ENCODE results near the gene TUBGCP6. TPM values are rescaled to one million over a fixed set of nuclear protein-coding genes. Genes with fewer than 3 reads are reported as not detected.
A peak's percentile ranks its signal among the peaks of the same experiment; 100 is the strongest.

The TUBGCP6 gene
- total and polyA plus RNA-seq, 9 donors = 7.5 to 52.2 (median 40.8) TPM

DNA sequence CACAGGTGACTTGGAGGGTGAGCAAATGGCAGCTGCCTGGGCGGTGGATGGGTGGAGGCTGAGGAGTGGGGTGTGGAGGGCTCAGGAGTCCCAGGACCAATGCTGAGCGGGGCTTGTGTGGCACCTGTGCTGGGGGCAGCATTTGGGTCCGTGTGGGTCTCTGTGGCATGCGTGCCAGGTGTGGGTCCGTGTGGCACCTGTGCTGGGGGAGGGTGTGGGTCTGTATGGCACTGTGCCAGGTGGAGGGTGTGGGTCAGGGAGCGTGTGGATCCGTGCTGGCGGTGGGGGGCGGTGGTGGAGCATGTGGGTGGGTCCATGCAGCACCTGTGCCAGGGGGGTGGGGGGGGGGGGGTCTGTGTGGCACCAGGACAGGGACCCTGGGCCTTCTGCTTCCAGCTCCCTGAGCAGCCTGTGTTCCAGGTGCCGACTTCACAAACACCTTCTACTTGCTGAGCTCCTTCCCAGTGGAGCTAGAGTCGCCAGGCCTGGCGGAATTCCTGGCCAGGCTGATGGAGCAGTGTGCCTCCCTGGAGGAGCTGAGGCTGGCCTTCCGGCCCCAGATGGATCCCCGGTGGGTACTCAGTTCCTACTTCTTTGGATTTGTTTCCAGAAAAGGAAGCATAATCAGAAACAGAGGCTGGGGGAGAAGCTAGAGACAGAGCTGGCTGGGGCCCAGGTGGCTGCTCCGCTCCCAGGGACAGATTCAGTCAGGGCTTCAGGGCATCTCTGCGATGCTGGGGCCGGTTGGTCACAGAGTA, 29.3 kb downstream of the TUBGCP6 start:
- H3K4me1 ChIP-seq (ENCODE audit: insufficient read depth) = peaks cover 4% of the 10 kb centered on the region
- no peaks in the 10 kb centered on the region for H3K36me3 ChIP-seq
- no peak overlapping the region for H3K4me3 ChIP-seq
- H3K27me3 ChIP-seq = no peaks in the 10 kb centered on the region
- no peak overlapping the region for H3K27ac ChIP-seq
- peak in 2 of 5 donors; percentile 58 to 64 for DNase-seq
- no peaks in the 10 kb centered on the region for H3K9me3 ChIP-seq
- TF ChIP-seq, protein P1, sequence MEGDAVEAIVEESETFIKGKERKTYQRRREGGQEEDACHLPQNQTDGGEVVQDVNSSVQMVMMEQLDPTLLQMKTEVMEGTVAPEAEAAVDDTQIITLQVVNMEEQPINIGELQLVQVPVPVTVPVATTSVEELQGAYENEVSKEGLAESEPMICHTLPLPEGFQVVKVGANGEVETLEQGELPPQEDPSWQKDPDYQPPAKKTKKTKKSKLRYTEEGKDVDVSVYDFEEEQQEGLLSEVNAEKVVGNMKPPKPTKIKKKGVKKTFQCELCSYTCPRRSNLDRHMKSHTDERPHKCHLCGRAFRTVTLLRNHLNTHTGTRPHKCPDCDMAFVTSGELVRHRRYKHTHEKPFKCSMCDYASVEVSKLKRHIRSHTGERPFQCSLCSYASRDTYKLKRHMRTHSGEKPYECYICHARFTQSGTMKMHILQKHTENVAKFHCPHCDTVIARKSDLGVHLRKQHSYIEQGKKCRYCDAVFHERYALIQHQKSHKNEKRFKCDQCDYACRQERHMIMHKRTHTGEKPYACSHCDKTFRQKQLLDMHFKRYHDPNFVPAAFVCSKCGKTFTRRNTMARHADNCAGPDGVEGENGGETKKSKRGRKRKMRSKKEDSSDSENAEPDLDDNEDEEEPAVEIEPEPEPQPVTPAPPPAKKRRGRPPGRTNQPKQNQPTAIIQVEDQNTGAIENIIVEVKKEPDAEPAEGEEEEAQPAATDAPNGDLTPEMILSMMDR (IDR thresholded peaks at IDR 0.05) = no peak
- no peak for TF ChIP-seq EP300 (IDR thresholded peaks at IDR 0.05)
- no peak for TF ChIP-seq POLR2A (IDR thresholded peaks at IDR 0.05)
- intact Hi-C loops (cut with DNase I) = loop anchor here in 1 of 4 donors (5.0 kb wide), 1 partner anchor 68 kb away; no protein-coding TSS in a partner anchor
- WGBS, 3 donors = 41 to 56% (median 45%) methylated on average over 16 to 17 of the region's 17 CpGs

DNA sequence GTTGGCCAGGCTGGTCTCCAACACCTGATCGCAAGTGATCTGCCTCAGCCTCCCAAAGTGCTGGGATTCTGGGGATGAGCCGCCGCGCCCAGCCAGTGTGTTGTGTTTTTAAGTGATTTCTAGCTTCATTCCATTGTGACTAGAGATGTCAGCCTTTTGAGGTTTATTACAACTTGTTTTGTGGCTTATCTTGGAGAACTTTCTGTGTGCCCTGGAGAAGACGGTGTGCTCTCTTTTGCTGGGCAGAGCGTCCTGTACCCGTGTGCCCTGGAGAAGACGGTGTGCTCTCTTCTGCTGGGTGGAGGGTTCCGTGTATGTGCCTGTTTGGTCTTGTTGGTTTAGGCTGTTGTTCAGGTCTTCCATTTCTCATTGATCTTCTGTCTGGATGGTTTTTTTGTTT, 31.6 kb downstream of the TUBGCP6 start:
- Histone ChIP-seq H3K4me3 (no peak overlapping the region), H3K27ac (no peak overlapping the region), H3K9me3 (no peaks in the 10 kb centered on the region), H3K36me3 (no peaks in the 10 kb centered on the region), H3K4me1 (ENCODE audit: insufficient read depth) (peaks cover 4% of the 10 kb centered on the region), H3K27me3 (no peaks in the 10 kb centered on the region)
- TF ChIP-seq POLR2A (IDR thresholded peaks at IDR 0.05) = no peak
- TF ChIP-seq EP300 (IDR thresholded peaks at IDR 0.05) = no peak
- TF ChIP-seq, protein P1 (IDR thresholded peaks at IDR 0.05) = no peak
- 91 to 94% (median 91%) methylated on average over 9 of the region's 9 CpGs for WGBS, 3 donors
- DNase-seq = no peak
- intact Hi-C loops (cut with DNase I) = loop anchor here in 1 of 4 donors (5.0 kb wide), 1 partner anchor 286 kb away; no protein-coding TSS in a partner anchor

DNA sequence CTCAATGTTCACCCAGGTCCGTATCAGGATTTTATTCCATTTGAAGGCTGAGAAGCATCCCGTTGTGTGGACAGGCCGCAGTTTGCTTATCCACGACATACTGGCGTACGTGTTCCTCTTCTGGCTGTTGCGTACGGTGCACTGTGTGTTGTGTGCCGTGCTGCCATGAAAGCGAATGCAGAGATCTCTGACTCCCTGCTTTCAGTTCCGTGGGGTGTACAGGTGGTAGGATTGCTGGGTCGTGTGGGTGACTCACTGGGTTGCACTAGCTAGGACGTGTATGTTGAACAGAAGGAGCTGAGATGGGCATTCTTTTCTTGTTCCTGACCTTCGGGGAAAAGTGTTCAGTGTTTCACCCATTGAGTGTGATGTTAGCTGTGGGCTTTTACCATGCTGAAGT, 33.7 kb downstream of the TUBGCP6 start:
- Histone ChIP-seq H3K27ac (no peak overlapping the region), H3K27me3 (no peaks in the 10 kb centered on the region), H3K4me3 (no peak overlapping the region), H3K9me3 (no peaks in the 10 kb centered on the region), H3K4me1 (ENCODE audit: insufficient read depth) (peaks cover 4% of the 10 kb centered on the region), H3K36me3 (no peaks in the 10 kb centered on the region)
- intact Hi-C loops (cut with DNase I) = loop anchor here in 2 of 4 donors (2.0 to 5.0 kb wide), 2 partner anchors 280 to 284 kb away; no protein-coding TSS in a partner anchor
- DNase-seq = no peak
- TF ChIP-seq POLR2A (IDR thresholded peaks at IDR 0.05) (no peak), EP300 (IDR thresholded peaks at IDR 0.05) (no peak)
- TF ChIP-seq, protein P1 (IDR thresholded peaks at IDR 0.05) = no peak
- WGBS, 3 donors = 85 to 88% (median 86%) methylated on average over 14 of the region's 14 CpGs

DNA sequence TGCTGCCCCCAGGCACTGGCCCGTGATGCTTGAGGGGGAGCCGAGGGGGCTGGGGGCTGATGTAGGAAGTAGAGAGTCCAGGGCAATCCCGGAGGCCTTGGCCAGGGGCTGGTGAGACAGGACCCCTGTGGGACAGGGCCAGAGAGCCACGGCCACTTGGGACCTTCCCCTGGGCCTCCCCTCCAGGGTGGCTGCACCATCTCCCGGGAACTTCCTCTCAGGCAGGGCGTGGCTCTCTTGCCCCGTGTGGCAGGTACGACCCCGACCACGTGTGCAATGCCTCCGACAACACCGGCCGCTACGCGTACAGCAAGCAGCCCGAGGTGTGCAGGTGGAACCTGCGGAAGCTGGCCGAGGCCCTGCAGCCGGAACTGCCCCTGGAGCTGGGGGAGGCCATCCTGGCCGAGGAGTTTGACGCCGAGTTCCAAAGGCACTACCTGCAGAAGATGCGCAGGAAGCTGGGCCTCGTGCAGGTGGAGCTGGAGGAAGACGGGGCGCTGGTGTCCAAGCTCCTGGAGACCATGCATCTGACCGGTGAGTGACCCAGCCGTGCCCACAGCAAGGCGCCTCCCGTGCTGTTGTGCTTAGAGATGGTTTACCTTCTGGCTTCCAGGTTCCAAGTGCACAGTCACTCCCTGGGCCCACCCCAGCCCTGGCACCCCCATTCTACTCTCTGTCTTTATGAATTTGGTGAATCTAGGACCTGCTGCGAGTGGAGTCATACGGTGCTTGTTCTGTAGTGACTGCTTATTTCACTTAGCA, 34.3 kb downstream of the TUBGCP6 start:
- peak in 1 of 5 donors; percentile 45 for DNase-seq
- Histone ChIP-seq H3K36me3 (no peaks in the 10 kb centered on the region), H3K27me3 (no peaks in the 10 kb centered on the region), H3K4me3 (no peak overlapping the region), H3K27ac (no peak overlapping the region), H3K4me1 (ENCODE audit: insufficient read depth) (peaks cover 4% of the 10 kb centered on the region), H3K9me3 (no peaks in the 10 kb centered on the region)
- TF ChIP-seq, protein P1 (IDR thresholded peaks at IDR 0.05) = no peak
- TF ChIP-seq EP300 (IDR thresholded peaks at IDR 0.05) = no peak
- TF ChIP-seq POLR2A (IDR thresholded peaks at IDR 0.05) = no peak
- 85 to 88% (median 85%) methylated on average over 28 to 32 of the region's 32 CpGs for WGBS, 3 donors
- intact Hi-C loops (cut with DNase I) = loop anchor here in 2 of 4 donors (2.0 to 5.0 kb wide), 2 partner anchors 280 to 283 kb away; no protein-coding TSS in a partner anchor
